HG03457 (cell line): ENCODE measurements around the gene TMEM225B.
A peak's percentile ranks its signal among the peaks of the same experiment; 100 is the strongest.
"Not testable (repeated sequence)": the region's sequence is repeated elsewhere in the genome, so short reads cannot be mapped to it uniquely, and the experiment has no call there.

ENCODE experiments used
- ATAC-seq: cut with Tn5 transposase; IDR thresholded peaks from one replicate; pipeline ENCODE4 v1.9.1; 2021; ENCODE audit warnings: moderate number of reproducible peaks; ENCODE audit not compliant: unreplicated experiment

TMEM225B gene

GRCh38 chr7:99597762-99598501, at the start of gene TMEM225B:
Gene TMEM225B, plus strand, starts transcription at chr7:99598267. Its CDS starts 6,122 bp downstream, at chr7:99604389.
- no peak for ATAC-seq

GRCh38 chr7:99549545-99549944, 48.5 kb upstream of the TMEM225B start:
- ATAC-seq, result not testable (repeated sequence)

DNA sequence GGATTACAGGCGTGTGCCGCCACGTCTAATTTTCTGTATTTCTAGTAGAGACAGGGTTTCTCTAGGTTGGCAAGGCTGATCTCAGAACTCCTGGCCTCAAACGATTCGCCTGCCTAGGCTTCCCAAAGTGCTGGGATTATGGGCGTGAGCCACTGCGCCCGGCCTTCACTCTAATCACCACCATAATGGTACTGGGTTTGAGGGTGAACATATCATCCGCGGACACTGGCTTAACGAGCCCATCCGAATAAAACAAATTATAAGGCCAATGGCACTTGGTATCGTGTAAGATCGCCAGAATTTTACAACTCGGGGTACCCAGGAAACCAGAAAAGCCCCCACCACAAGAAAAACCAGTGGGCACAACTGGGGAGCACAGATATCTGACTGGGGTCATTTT, 46.7 kb upstream of the TMEM225B start:
- no peak for ATAC-seq

- ATAC-seq, result peak; percentile 72
Observed at GRCh38 chr7:99551767-99552463, 46.2 kb upstream of the TMEM225B start, which contains the start of gene FAM200A. Gene FAM200A, minus strand, starts transcription at chr7:99552114. Its CDS starts 3,707 bp downstream, at chr7:99548407.

DNA sequence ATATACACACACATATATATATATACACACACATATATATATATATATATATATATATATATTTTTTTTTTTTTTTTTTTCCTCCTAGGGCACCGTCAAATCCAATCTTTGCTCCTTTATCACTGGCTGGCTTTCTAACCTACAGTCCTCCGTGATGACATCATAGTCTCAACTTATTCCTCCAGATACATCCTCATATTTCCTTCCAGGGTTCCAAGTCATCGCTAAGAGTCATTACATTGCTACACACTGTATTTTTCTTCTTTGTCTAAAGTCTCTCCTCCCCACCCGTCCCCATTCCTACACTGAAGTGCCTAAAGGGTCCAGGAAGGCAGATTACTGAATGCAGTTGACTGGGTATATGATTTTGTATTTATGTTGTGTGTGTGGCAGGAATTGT, 45.0 kb upstream of the TMEM225B start:
- no peak for ATAC-seq

DNA sequence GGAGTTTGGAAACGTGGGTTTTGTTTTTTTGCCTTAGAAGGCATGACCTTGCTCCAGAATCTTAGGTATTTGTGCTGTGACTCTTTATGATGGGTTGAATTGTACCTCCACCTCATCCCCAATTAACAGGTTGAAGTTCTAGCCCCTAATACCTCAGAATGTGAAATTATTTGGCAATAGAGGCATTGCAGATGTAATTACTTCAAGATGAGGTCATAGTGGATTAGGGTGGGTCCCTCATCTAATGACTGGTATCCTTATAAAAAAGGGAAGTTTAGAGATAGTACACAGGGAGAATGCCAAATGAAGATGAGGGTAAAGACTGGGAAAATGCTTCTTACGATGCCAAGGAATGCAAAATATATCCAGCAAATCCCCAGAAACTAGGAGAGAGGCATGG, 43.1 kb upstream of the TMEM225B start:
- ATAC-seq, result no peak

DNA sequence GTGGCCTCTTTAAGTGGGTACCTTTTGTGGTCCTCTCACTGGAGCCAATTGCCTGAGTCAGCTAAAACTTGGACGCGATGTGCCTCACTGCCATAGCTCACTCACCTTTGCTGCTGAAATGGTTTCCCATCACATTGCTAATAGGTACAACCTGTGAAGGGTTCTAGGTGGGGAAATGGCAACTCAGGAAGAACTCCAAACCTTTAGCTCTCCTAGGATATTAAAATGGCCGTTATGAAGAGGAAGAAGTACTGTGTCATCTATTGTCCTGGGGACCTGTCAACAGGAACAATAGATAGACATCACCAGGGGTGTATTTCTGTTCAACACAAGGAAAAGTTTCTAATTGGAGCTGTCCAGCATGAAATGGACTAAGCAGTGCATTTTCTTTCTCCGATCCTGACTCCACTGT, 40.9 kb upstream of the TMEM225B start:
- ATAC-seq, result no peak

GRCh38 chr7:99557940-99558305, 40.1 kb upstream of the TMEM225B start:
- no peak for ATAC-seq

DNA sequence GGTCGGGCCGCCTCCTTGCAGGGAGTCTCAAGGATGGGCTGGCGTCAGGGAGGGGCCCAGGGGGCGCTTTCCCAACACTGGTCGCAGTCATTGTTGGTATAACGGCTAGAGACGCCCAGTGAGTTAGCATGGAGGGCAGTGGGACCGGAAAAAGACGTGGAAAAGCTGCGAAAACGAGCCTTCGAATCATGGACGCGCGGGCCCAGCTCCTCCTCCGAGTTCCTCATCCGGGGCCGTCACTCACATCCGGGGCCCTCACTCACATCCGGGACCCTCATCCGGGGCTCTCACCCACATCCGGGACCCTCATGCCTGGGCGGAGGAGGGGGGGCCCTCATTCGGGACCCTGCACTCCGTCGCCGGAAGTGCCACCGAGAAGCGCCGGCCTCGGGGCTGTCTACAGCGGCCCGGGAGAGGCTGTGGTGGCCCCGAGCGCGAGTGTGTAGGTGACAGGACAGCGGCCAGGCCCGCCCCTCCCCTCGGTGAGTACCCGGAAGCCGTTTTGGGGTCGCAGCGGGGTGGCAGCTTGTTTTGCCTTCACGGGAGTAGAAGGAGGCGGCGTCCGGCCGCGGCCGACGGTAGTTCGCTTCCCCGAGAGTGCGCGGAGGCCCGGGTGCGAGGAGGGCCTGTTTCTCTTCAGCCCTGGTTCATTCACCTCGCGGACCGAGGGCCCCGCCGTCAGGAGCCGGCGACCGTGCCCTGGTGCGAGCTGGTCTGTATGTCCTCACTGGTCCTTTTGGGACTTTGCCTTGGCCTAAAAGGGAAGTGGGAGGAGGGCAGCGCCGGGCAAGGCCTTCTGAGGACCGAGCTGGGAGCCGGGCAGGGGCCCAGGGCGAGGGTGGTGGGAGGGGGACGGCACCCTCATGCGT, 39.5 kb upstream of the TMEM225B start, which contains the start of gene ZNF655:
ZNF655 (plus strand) TSS at position 337 of the 869 bp plus-strand sequence. CDS start 1,918 bp downstream, outside the sequence.
- peak; percentile 55 for ATAC-seq

- ATAC-seq, result no peak
Observed at GRCh38 chr7:99559175-99559915, 38.7 kb upstream of the TMEM225B start.

DNA sequence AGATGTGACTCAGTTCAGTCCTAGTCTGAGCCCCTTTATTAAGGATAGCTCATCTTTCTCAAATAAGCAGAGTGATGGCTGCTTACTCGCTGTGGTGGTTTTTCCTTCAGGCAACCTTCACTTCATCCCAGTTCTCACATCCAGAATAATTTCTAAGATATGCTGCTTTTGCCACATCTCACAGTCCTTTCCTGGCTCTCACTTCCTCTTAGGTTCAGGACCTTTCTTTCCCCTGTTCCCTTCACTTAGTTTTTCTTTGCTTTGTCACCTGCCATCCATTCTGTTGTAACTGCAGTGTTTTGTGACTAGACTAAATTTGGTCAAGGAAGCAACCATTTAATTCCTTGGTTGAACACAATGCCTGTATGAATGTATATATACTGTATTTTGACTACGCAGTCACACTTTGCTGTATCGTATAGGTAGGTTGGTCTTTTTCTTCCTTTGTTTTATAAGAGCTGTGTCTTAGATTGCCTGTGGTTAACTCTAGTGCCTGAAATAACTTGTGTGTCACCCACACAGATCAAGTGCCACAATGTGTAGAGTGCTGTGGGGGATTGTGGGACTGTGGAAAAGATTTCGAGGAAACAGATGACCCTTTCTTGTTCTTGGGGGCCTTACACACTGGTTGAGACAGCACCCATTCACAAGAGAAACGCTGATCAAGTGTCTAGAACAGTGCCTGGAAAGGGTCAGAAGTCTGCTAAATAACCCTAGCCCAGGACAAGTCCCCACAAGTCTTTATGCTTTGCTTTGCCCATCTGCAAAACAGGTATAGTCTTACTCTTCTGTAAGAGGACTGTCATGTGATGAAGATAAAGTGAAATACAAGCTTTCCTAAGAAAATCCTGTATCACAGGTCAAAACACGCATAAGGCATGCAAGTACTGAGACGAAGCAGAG, 37.0 kb upstream of the TMEM225B start:
- no peak for ATAC-seq

DNA sequence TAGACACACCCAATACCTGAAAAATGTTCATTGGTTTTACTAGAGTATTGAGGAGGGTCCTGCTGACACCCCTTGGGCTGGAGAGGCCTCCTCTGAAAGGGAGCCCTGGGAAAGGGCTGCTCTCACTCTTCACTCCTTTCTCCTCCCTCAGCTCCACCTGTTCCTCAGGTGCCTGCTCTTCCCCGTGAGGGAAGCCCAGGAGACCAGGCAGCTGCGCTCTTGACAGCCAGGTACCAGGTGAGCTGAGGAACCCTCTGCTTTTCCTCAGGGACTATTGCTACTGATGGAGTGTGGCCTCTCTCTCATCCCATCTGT, 36.4 kb upstream of the TMEM225B start:
- no peak for ATAC-seq

DNA sequence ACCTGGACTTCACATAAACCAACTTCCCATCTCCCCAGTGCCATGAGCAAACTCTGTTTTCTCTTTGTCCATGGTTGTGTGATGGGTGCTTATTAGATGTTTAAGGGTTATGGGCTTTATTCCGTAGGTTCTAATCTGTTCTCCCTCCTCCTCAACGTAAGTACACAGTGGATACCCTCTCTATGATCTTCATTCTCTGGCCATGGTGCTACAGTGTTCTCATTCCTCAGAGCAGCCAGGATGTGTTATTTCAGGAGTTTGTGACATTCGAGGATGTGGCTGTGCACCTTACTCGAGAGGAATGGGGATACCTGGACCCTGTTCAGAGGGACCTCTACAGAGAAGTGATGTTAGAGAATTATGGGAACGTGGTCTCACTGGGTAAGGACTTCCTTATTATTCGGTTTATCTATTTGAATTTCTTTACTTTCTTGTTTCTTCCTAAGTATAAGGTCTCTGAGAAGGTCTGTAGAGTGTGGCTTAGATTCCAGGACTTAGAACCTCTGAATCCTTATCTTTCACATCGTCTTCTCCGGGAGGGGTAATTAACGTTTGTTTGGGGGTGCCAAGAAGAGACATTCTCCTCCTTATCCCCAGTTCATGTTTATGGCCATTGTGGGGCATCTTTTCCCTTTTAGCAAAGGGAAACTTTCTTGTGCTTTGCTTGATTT, 35.8 kb upstream of the TMEM225B start:
- no peak for ATAC-seq

DNA sequence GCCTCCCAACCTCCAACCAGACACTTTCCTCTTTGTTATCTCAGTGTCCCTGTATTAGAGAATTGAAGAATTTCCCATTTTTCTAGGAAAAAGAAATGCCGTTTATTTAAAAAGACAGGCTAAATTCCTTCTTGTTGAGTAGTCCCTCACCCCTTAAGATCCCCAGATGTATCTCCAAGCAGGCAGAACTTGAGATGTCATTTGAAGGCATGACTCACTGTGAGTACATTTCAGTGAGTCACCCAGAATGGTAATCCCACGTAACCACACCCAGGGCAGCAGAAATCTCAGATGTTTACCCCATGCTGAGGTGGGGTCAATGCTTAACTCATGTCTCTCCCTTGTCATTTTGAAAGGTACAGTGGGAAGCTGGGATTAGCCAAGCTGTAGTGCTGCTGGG, 35.2 kb upstream of the TMEM225B start:
- no peak for ATAC-seq

DNA sequence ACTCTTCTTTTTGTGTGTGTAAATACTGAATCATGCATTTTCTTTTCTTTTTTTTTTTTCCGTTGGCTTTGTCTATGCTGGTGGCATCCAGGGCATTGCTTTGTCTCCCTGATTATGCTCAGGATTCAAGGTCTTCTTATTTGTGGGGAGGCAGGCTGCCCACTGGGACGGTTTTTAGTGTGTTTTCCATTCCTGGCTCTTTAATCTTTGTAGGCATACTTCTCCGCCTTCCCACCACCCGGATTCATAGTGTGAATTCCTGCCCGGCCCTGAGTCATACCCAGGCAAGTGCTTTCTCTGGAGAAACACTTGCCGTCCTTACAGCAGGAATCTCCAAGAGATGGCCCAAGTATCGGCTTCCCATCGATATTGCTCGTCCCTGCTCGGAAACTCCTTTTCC, 34.4 kb upstream of the TMEM225B start:
- ATAC-seq, result no peak

- not testable (repeated sequence) for ATAC-seq
Observed at GRCh38 chr7:99568770-99569169, 29.3 kb upstream of the TMEM225B start.

- no peak for ATAC-seq
Observed at GRCh38 chr7:99571768-99572167, 26.3 kb upstream of the TMEM225B start.

DNA sequence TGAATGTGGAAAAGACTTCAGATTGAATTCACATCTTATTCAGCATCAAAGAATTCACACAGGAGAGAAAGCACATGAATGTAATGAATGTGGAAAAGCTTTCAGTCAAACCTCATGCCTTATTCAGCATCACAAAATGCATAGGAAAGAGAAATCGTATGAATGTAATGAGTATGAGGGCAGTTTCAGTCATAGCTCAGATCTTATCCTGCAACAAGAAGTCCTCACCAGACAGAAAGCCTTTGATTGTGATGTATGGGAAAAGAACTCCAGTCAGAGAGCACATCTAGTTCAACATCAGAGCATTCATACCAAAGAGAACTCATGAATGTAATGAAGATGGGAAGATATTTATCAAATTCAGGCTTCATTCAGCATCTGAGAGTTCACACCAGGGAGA, 24.8 kb upstream of the TMEM225B start:
- no peak for ATAC-seq

- no peak for ATAC-seq
Observed at GRCh38 chr7:99576251-99576650, 21.8 kb upstream of the TMEM225B start.
